Stimulated activated CD4-positive, alpha-beta T cell treated with anti-CD3 and anti-CD28 coated beads, Interleukin-1b, Interleukin-23, amount 100 ng/mL, for 4 hours (primary cell): ENCODE data around the gene USP35.
A peak's percentile ranks its signal among the peaks of the same experiment; 100 is the strongest.

Experiments used
- DNase-seq, 2 donors: peaks; one replicate each; pipeline ENCODE4 v3.0.0-alpha.2; 2020; ENCODE audit warnings: low read depth in 2 of 2

The USP35 gene, protein sequence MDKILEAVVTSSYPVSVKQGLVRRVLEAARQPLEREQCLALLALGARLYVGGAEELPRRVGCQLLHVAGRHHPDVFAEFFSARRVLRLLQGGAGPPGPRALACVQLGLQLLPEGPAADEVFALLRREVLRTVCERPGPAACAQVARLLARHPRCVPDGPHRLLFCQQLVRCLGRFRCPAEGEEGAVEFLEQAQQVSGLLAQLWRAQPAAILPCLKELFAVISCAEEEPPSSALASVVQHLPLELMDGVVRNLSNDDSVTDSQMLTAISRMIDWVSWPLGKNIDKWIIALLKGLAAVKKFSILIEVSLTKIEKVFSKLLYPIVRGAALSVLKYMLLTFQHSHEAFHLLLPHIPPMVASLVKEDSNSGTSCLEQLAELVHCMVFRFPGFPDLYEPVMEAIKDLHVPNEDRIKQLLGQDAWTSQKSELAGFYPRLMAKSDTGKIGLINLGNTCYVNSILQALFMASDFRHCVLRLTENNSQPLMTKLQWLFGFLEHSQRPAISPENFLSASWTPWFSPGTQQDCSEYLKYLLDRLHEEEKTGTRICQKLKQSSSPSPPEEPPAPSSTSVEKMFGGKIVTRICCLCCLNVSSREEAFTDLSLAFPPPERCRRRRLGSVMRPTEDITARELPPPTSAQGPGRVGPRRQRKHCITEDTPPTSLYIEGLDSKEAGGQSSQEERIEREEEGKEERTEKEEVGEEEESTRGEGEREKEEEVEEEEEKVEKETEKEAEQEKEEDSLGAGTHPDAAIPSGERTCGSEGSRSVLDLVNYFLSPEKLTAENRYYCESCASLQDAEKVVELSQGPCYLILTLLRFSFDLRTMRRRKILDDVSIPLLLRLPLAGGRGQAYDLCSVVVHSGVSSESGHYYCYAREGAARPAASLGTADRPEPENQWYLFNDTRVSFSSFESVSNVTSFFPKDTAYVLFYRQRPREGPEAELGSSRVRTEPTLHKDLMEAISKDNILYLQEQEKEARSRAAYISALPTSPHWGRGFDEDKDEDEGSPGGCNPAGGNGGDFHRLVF

GRCh38 chr11:78188286-78189173, at the start of gene USP35, which contains the start of gene KCTD21:
Gene USP35 (plus strand): TSS chr11:78188919. CDS start chr11:78196246, 7,327 bp downstream.
Gene KCTD21 (minus strand): TSS chr11:78188626. CDS start chr11:78174554, 14,072 bp downstream.
- peak; percentile 83 to 88 for DNase-seq

- peak; percentile 96 to 97 for DNase-seq
Observed at GRCh38 chr11:78139422-78140391, 49.0 kb upstream of the USP35 start, which contains the start of gene ALG8. Gene ALG8 (minus strand): TSS chr11:78139626. CDS start chr11:78139588, 38 bp downstream.

DNA sequence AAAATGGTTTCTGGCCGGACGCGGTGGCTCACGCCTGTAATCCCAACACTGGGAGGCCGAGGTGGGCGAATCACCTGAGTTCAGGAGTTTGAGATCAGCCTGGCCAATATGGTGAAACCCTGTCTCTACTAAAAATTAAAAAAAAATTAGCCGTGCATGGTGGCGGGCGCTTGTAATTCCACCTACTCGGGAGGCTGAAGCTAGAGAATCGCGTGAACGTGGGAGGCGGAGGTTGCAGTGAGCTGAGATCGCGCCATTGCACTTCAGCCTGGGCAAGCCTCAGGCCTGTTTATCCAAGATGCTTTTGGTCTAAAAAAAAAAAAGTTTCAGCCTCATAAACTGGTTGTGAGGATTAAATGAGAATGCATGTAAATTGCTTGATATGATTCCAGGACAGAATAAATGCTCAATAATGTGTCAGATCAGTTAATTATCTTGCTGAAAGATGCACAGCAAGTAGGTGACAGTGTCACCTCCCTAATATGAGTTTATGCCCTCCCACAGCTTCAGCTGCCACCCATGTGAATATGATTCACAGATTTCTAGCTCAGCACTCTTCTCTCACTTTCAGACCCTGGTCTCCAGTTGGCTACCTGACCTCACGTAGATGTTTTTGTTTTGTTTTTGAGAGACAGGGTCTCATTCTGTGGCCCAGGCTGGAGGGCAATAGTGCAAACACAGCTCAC, 48.2 kb upstream of the USP35 start:
- no peak for DNase-seq

DNA sequence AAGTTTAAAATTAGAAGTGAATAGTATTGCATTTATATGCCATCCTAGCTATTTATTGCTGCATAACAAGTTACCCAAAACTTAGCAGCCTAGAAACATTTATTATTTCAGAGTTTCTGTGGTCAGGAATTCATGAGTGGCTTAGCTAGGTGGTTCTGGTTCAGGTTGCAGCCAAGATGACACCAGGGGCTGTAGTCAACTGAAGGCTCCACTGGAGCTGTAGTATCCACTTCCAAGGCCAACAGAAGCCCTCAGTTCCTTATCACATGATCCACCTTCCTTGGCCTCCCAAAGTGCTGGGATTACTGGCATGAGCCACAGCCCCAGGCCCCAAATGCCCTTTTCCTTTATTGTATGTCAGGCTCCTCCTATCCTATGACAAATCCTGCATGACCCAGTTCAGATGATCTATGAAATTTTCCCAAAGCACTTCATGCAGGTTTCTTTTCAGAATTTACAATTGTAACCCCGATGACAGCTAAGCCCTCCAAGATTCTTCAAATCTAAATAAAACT, 43.2 kb upstream of the USP35 start:
- no peak for DNase-seq

GRCh38 chr11:78147807-78148206, 40.9 kb upstream of the USP35 start:
- no peak for DNase-seq

DNA sequence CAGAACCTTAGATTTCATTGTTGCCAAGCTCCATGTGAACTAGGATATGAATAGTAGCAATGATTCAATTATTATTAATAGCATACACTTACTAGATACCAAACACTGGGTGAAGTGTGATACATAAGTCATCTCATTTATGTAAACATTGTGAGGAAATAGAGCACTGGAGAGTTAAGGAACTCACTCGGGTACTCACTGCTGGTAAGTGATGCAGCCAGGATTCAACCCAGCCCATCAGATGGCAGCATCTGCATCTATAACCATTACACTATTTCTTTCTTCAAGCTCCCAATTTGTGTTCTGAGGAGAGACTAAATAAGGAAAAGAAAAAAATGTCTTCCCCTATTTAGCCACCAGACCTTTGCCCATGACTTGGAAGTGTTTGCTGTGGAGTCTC, 39.1 kb upstream of the USP35 start:
- DNase-seq: no peak

DNA sequence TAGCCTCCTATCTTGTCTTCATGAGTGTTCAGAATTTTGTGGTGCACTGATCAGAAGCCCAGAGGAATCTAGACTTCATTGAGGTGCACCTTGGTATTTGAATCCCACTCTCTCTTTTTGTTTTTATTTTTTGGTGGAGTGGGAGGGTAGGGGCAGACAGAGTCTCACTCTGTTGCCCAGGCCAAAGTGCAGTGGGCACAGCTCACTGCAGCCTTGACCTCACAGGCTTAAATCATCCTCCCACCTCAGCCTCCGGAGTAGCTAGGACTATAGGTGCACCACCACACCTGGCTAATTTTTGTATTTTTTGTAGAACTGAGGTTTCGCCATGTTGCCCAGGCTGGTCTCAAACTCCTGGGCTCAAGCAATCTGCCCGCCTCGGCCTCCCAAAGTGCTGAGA, 38.4 kb upstream of the USP35 start:
- DNase-seq: no peak

DNA sequence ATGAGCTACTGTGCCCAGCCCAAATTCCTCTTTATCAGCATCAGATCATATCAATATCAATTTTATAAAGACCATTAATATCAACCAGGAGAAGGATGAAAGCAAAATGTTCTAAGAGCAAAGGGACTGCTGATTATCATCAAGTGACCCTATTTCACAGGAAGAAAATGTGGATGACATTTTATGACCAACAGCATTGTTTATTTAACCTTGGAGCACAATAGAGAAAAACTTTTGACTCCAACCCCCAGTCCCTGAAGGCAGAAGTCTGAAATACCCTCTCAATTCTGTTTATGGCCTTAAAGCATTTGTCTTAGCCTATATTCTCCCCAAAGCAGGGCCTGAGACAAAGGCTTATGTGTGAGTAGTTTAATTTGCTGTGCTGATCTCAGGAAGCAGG, 38.0 kb upstream of the USP35 start:
- DNase-seq: no peak

- DNase-seq: no peak
Observed at GRCh38 chr11:78151804-78152203, 36.9 kb upstream of the USP35 start.

- no peak for DNase-seq
Observed at GRCh38 chr11:78156127-78156844, 32.4 kb upstream of the USP35 start.

- DNase-seq: no peak
Observed at GRCh38 chr11:78158987-78159652, 29.6 kb upstream of the USP35 start.

DNA sequence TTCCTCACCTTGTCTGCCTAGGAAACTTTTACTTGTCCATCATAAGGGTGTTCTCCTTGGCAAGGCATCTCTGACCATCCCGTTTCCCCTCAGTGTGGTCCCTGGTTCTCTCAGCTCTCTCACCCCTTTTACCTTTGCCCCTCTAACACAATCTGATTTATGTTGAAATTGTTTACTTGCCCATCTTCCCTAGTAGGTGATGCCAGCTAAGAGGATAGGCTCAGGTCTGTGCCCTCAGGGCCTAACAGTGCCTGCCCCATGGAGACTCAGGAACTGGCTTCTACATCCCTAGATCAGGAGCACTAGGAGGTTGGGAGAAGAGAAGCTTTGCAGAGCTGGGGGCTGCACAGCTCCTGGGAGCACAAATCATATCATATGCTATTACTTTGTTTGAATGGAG, 28.2 kb upstream of the USP35 start:
- no peak for DNase-seq

- DNase-seq: no peak
Observed at GRCh38 chr11:78161346-78161745, 27.4 kb upstream of the USP35 start.

- DNase-seq: no peak
Observed at GRCh38 chr11:78161962-78162371, 26.8 kb upstream of the USP35 start.

DNA sequence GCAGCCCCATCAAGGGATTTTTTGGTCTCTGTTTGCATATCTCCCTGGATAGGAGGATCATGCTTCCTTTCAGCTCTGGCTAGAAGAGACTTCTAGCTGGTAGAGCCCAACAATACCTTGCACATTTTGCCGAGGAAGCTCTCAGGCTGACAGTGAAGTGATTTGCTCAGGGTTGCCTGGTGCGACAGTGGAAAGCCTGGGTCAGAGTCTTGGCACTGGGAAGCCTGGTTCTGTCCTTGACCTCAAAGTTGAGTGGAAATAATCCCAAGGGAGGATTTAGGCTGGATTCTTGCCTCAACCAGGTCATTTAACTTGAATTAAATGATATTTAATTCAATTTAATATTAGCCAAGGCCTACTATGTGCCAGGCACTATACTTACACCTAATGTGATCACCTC, 24.9 kb upstream of the USP35 start:
- no peak for DNase-seq

DNA sequence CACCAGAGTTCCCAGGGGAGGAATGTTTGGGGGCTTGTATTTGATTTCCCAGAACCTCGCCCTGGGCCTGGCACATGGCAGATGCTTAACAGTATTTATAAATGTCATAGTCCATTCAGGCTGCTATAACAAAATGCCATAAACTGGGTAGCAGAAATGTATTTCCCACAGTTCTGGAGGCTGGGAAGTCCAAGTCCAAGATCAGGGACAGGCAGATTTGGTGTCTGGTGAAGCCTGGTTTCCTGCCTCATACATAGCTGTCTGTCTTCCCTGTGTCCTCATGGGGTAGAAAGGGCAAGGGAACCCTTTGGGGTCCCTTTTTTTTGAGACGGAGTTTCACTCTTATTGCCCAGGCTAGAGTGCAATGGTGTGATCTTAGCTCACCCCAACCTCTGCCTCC, 24.2 kb upstream of the USP35 start:
- DNase-seq: no peak

GRCh38 chr11:78166855-78167469, 21.8 kb upstream of the USP35 start:
- no peak for DNase-seq
